Right lobe of liver (tissue), 6 donors: ENCODE data around the gene SLC9A7. TPM values are rescaled to one million over a fixed set of nuclear protein-coding genes. Genes with fewer than 3 reads are reported as not detected.
"Not testable (repeated sequence)": the region's sequence is repeated elsewhere in the genome, so short reads cannot be mapped to it uniquely, and the experiment has no call there.

Experiments
- ATAC-seq, 4 donors: fragments of 200-7000 bp; cut with Tn5 transposase; one replicate each; pipeline ENCODE4 v1.9.1; 2020; ENCODE audit warnings: mild to moderate bottlenecking in 4 of 4, moderate library complexity in 4 of 4
- DNase-seq, 3 donors: peaks; one replicate each; pipeline ENCODE4 v3.0.0-alpha.2; 2020
- H3K27ac ChIP-seq, 3 donors: fragments of 200-600 bp; one replicate each; pipeline ENCODE4 v1.8.0; 2022
- H3K27me3 ChIP-seq, 2 donors: fragments of 200-600 bp; one replicate each; pipeline ENCODE4 v1.8.0; 2022
- H3K36me3 ChIP-seq, 4 donors: fragments of 200-600 bp; sonication (generic) in 1 of 4; one replicate each; pipeline versions ENCODE4 v1.5.1 to v1.8.0; 2017 to 2022; ENCODE audit warnings: control low read depth in 1 of 4
- H3K4me1 ChIP-seq, 4 donors: fragments of 200-600 bp; sonication (generic) in 1 of 4; one replicate each; pipeline versions ENCODE4 v1.5.1 to v1.8.0; 2017 to 2022; ENCODE audit warnings: control low read depth in 1 of 4
- H3K4me3 ChIP-seq, 3 donors: fragments of 200-600 bp; one replicate each; pipeline ENCODE4 v1.8.0; 2022
- H3K9me3 ChIP-seq, 4 donors: fragments of 200-600 bp; sonication (generic) in 1 of 4; one replicate each; pipeline versions ENCODE4 v1.5.1 to v1.8.0; 2017 to 2022; ENCODE audit warnings: control low read depth in 1 of 4
- CTCF ChIP-seq, 4 donors: fragments of 200-600 bp in 3 of 4; fragments of 450-650 bp in 1 of 4; IDR thresholded peaks; one replicate each; pipeline versions ENCODE4 v1.5.1 to v1.8.0; 2016 to 2022; ENCODE audit warnings: antibody characterized with exemption in 4 of 4, mild to moderate bottlenecking in 2 of 4
- POLR2A ChIP-seq: fragments of 450-650 bp; IDR thresholded peaks from one replicate; pipeline ENCODE4 v1.6.1; 2017; ENCODE audit warnings: antibody characterized with exemption, mild to moderate bottlenecking
- WGBS: methylation state at CpG from one replicate; pipeline ENCODE4 v1.1.6; 2018; ENCODE audit warnings: low coverage, low lambda C conversion rate; ENCODE audit not compliant: insufficient coverage; ENCODE audit errors: missing lambda C conversion rate; 5-methylcytosine and 5-hydroxymethylcytosine counted together
- intact Hi-C, 2 donors: fragments of 100-400 bp; cut with DNase I; formaldehyde crosslinking; loops; one replicate each; pipeline versions ENCODE4 v1.11.2 to v1.14.1; 2022
- total RNA-seq, 6 experiments: library from RNA; depleted of rRNA in 2 of 6; stranded (reverse); fragments of >200 nt in 2 of 6; fragmentation: NEBNext Ultra II Directional in 3 of 6; extraction: Animal tissue kit (Norgen Biotek cat#: 25700) in 3 of 6; gene quantifications; one replicate each; pipeline versions ENCODE4 v1.1.0 to v1.2.4, GENCODE V29; 2016 to 2023
- donor health status: DM: no; HTN: yes; CAD: no.
- donor health status: DM: no; HTN: no; CAD: no.
- donor health status: DM: no; HTN: no; CAD: no.
- donor health status: DM: no; HTN: yes; CAD: no.
- donor health status: DM: no; HTN: yes; CAD: no.

SLC9A7 gene
- total RNA-seq, 6 experiments from 2014 or later = 5.7 to 9.0 (median 6.4) TPM

DNA sequence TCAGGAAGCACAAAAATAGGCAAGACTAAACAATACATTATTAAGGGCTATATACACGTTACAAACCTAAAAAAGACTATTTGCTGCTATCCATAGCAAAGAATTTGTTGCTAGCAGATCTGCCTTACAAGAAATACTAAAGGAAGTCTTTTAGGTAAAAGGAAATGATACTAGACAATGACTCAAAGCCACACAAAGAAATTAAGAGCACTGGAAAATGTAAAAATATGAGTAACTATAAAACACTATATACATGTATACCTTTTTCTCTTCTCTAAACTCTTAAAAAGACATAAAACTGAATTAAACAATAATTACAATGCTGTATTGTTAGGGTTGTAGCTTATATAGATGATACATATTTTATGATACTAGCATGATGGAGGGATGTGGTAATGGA lies 25.7 kb downstream of the SLC9A7 start:
- intact Hi-C loops = no loop called here

DNA sequence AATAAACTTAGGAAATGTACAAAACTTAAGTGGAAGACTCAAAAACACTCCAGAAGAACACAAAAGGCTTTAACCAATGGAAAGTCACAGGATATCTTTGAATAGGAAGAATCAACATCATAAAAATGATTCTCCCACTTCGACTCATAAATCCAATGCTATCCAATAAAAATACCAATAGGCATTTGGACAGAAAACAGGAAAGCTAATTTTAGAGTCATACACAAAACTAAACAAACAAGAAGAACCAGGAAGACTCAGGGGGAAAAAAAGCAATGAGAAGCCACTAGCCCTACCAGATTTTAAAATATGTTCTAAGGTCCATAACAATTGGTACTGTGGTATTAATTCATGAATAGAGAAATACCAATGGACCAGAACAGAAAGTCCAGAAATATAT lies 28.2 kb downstream of the SLC9A7 start:
- no peak overlapping the region for H3K27ac ChIP-seq
- H3K36me3 ChIP-seq = no peaks in the 10 kb centered on the region
- no peaks in the 10 kb centered on the region for H3K27me3 ChIP-seq
- DNase-seq (no peak), ATAC-seq (no peak)
- H3K9me3 ChIP-seq = no peaks in the 10 kb centered on the region
- TF ChIP-seq CTCF (IDR thresholded peaks at IDR 0.05) = no peak
- no peak for TF ChIP-seq POLR2A
- H3K4me3 ChIP-seq = no peak overlapping the region
- H3K4me1 ChIP-seq = no peaks in the 10 kb centered on the region
- intact Hi-C loops = no loop called here
- WGBS = 38% methylated on average over 1 of the region's 1 CpG

More for the DNA sequence above, 25.7 kb downstream of the SLC9A7 start:
- Histone ChIP-seq H3K27me3 (no peaks in the 10 kb centered on the region), H3K27ac (no peak overlapping the region), H3K4me3 (no peak overlapping the region), H3K9me3 (no peaks in the 10 kb centered on the region), H3K4me1 (no peaks in the 10 kb centered on the region), H3K36me3 (no peaks in the 10 kb centered on the region)
- ATAC-seq (no peak), DNase-seq (no peak)
- 42% methylated on average over 1 of the region's 1 CpG for WGBS
- TF ChIP-seq CTCF (IDR thresholded peaks at IDR 0.05) (no peak), POLR2A (no peak)

DNA sequence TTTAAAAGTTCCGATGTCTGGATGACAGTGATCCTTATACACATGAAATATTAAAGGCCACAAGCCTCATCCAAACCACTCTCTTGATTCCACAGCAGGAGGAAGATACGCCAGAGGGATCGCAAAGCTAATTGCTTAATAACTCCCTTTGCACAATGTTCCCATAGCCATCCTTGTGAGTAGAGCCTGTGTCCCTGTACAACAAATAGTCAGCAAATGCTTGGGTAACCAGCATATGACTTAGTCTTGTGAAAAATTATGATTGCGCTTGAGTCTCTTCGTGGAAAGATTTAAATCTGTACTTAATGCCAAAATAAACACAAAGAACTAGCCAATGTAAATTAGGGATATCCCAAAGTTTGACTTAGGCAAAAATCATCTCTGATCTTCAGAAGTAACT lies 31.5 kb downstream of the SLC9A7 start:
- DNase-seq (no peak), ATAC-seq (peak; percentile 45 to 76 (median 71))
- intact Hi-C loops = no loop called here
- Histone ChIP-seq H3K27ac (no peak overlapping the region), H3K27me3 (no peaks in the 10 kb centered on the region), H3K9me3 (no peaks in the 10 kb centered on the region), H3K36me3 (no peaks in the 10 kb centered on the region), H3K4me1 (no peaks in the 10 kb centered on the region), H3K4me3 (no peak overlapping the region)
- WGBS = 39% methylated on average over 5 of the region's 5 CpGs
- TF ChIP-seq CTCF (IDR thresholded peaks at IDR 0.05) (no peak), POLR2A (no peak)

DNA sequence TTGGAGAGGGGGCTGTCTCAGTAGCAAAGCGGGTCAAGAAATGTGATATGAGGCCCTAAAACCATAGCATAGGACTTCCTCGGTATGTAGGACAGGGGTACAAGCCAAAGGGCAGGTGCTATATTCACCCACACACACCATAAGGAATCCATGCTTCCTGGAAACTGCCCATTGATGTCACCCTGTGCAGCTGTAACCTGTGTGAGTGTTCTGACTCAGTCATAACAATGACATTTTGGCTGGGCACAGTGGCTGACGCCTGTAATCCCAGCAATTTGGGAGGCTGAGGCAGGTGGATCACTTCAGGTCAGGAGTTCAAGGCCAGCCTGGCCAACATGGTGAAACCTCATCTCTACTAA lies 35.4 kb downstream of the SLC9A7 start:
- H3K9me3 ChIP-seq, DNase-seq, H3K27ac ChIP-seq, ATAC-seq, H3K36me3 ChIP-seq, intact Hi-C loops, H3K4me3 ChIP-seq, H3K4me1 ChIP-seq, H3K27me3 ChIP-seq: not testable (repeated sequence)
- no CpG with 5 or more reads among the region's 3 CpGs for WGBS

- no peak overlapping the region for H3K27ac ChIP-seq
- no peak overlapping the region for H3K4me3 ChIP-seq
- H3K4me1 ChIP-seq = no peaks in the 10 kb centered on the region
- no peaks in the 10 kb centered on the region for H3K27me3 ChIP-seq
- no peaks in the 10 kb centered on the region for H3K36me3 ChIP-seq
- H3K9me3 ChIP-seq = no peaks in the 10 kb centered on the region
- ATAC-seq = no peak
- intact Hi-C loops = no loop called here
- 62% methylated on average over 7 of the region's 7 CpGs for WGBS
- no peak for DNase-seq
- TF ChIP-seq CTCF (IDR thresholded peaks at IDR 0.05) (no peak), POLR2A (no peak)
Measured at GRCh38 chrX:46722742-46723568, 36.0 kb downstream of the SLC9A7 start.
